ENCODE results near the gene MROH2A.

MROH2A gene

DNA sequence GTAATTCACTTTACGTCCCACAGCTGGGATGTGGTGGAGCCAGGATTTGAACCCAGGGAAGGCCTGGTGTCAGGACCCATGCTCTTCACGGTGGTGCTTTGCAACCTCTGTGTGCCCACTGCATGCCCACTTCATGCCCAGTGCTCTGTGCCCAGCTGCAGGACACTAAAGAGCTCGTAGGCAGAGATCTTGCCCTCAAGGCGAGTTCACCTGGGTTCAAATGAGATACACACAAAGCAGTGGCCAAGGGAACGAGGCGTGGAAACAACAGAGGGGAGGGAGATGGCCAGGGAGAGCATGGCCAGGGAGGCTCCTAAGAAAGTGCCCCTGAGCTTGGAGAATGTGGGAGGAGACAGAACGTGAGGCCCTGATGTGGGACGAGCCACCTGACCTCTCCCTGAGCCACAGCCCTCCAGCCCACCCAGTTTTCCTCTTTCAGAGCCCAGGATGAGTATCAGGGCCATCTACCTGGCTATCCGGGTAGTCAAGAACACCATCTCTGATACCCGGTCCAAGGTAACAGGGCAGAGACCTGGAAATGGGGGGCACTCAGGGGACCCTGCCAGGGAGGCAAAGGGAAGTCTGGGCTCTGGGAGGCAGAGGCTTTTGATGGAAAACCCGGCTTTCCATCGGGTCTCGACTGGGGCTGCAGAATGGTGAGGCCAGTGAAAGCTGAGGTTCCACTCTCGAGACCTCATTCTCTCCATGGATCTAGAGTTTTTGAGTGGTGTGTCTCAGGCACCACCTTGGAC, 20.4 kb downstream of the MROH2A start:
- Mint-ChIP-seq H3K4me3 (no peak overlapping the region), H3K9me3 (peaks cover 5% of the 10 kb centered on the region), H3K36me3 (ENCODE audit: low read depth) (no peaks in the 10 kb centered on the region)

DNA sequence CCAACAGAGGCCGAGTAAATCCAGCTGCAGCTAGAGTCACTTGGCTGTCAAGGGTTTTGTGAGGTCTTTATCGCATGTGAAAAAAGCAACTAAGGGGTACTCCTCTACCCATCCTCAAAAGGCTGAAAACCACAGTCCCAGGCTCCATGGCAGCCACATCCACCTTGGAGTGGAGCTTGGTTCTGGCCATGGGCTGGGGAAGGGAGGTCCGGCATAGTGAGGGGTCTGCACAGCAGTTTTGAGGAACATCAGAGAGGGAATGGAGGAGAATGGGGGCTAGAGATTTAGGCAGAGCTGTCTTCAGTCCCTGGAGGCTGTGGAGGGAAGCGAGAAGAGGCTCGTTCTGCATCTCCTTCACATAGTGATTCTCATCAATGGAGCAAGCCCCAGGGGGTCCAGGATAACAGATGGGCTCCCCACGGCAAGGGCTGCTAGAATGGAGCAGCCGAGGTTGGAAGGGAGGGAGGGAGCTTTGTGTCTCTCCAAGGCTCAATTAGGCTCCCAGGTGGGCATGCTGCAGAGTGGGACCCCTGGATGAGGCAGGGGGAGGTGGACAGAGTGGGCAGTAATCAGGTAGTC, 21.0 kb downstream of the MROH2A start:
- H3K4me1 Mint-ChIP-seq = no peaks in the 10 kb centered on the region
- no peak overlapping the region for H3K27ac Mint-ChIP-seq
- H3K27me3 Mint-ChIP-seq (ENCODE audit: low read depth, poor library complexity) = peaks cover 11% of the 10 kb centered on the region
- H3K4me3 Mint-ChIP-seq = no peak overlapping the region
- peaks cover 5% of the 10 kb centered on the region for H3K9me3 Mint-ChIP-seq
- TF ChIP-seq, protein P1, sequence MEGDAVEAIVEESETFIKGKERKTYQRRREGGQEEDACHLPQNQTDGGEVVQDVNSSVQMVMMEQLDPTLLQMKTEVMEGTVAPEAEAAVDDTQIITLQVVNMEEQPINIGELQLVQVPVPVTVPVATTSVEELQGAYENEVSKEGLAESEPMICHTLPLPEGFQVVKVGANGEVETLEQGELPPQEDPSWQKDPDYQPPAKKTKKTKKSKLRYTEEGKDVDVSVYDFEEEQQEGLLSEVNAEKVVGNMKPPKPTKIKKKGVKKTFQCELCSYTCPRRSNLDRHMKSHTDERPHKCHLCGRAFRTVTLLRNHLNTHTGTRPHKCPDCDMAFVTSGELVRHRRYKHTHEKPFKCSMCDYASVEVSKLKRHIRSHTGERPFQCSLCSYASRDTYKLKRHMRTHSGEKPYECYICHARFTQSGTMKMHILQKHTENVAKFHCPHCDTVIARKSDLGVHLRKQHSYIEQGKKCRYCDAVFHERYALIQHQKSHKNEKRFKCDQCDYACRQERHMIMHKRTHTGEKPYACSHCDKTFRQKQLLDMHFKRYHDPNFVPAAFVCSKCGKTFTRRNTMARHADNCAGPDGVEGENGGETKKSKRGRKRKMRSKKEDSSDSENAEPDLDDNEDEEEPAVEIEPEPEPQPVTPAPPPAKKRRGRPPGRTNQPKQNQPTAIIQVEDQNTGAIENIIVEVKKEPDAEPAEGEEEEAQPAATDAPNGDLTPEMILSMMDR (IDR thresholded peaks at IDR 0.05) = no peak
- DNase-seq = no peak
- no peaks in the 10 kb centered on the region for H3K36me3 Mint-ChIP-seq (ENCODE audit: low read depth)

More for the DNA sequence above, 20.4 kb downstream of the MROH2A start:
- Mint-ChIP-seq H3K4me1 (peaks cover 2% of the 10 kb centered on the region), H3K27ac (no peak overlapping the region), H3K27me3 (ENCODE audit: low read depth, poor library complexity) (peaks cover 8% of the 10 kb centered on the region)
- DNase-seq = no peak
- TF ChIP-seq, protein P1 (IDR thresholded peaks at IDR 0.05) = no peak

DNA sequence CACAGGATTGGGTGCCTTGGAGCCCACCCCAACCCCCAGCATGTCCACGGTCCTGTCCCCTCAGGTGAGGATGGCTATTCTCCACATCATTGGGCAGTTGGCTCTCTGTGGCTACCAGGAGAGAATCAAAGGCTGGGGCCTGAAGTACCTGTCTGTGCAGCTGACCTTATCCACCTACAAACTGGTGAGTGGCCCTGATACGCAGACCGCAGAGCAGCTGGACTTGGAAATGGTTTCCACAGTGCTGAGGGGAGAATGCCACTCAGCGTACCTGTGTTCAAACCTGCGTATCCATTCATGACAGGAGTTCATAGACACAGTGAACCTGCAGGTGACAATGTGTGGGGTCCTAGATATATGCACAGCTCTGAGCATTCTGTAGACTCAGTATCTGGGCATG, 21.6 kb downstream of the MROH2A start:
- Mint-ChIP-seq H3K9me3 (peaks cover 5% of the 10 kb centered on the region), H3K27me3 (ENCODE audit: low read depth, poor library complexity) (peaks cover 16% of the 10 kb centered on the region), H3K27ac (no peak overlapping the region), H3K4me3 (no peak overlapping the region), H3K36me3 (ENCODE audit: low read depth) (no peaks in the 10 kb centered on the region), H3K4me1 (no peaks in the 10 kb centered on the region)
- DNase-seq = no peak
- TF ChIP-seq, protein P1 (IDR thresholded peaks at IDR 0.05) = no peak

- no peak overlapping the region for H3K27ac Mint-ChIP-seq
- no peaks in the 10 kb centered on the region for H3K36me3 Mint-ChIP-seq (ENCODE audit: low read depth)
- peaks cover 5% of the 10 kb centered on the region for H3K9me3 Mint-ChIP-seq
- H3K4me3 Mint-ChIP-seq = no peak overlapping the region
- peaks cover 16% of the 10 kb centered on the region for H3K27me3 Mint-ChIP-seq (ENCODE audit: low read depth, poor library complexity)
- H3K4me1 Mint-ChIP-seq = no peaks in the 10 kb centered on the region
- TF ChIP-seq, protein P1 (IDR thresholded peaks at IDR 0.05) = no peak
- DNase-seq = no peak
Observed at GRCh38 chr2:233800208-233800607, 22.1 kb downstream of the MROH2A start.

- no peak overlapping the region for H3K27ac Mint-ChIP-seq
- H3K4me1 Mint-ChIP-seq = no peaks in the 10 kb centered on the region
- TF ChIP-seq, protein P1 (IDR thresholded peaks at IDR 0.05) = no peak
- H3K9me3 Mint-ChIP-seq = peaks cover 5% of the 10 kb centered on the region
- DNase-seq = no peak
- no peak overlapping the region for H3K4me3 Mint-ChIP-seq
- no peaks in the 10 kb centered on the region for H3K36me3 Mint-ChIP-seq (ENCODE audit: low read depth)
- H3K27me3 Mint-ChIP-seq (ENCODE audit: low read depth, poor library complexity) = peaks cover 23% of the 10 kb centered on the region
Observed at GRCh38 chr2:233801357-233802131, 23.4 kb downstream of the MROH2A start.
